Measurements from ENCODE around the gene PCYT2.
"Not testable (repeated sequence)": the region's sequence is repeated elsewhere in the genome, so short reads cannot be mapped to it uniquely, and the experiment has no call there.

PCYT2 gene

GRCh38 chr17:81918333-81918669, 7.1 kb upstream of the PCYT2 start:
- H3K27ac ChIP-seq (ENCODE audit: insufficient read depth, low read length, poor library complexity, severe bottlenecking) = peak overlapping the region; percentile 42
- DNase-seq; H3K9me3 ChIP-seq (ENCODE audit: control insufficient read depth, low read length); H3K27me3 ChIP-seq (replicated peaks; ENCODE audit: control insufficient read depth, insufficient read depth, low read length, poor library complexity, severe bottlenecking); H3K4me3 ChIP-seq (ENCODE audit: insufficient read depth, low read depth, low read length, poor library complexity, severe bottlenecking): not testable (repeated sequence)
- peaks cover 12% of the 10 kb centered on the region for H3K4me1 ChIP-seq (ENCODE audit: control insufficient read depth, insufficient read depth, low read length, poor library complexity, severe bottlenecking)
- peaks cover 29% of the 10 kb centered on the region for H3K36me3 ChIP-seq (ENCODE audit: control insufficient read depth, insufficient read depth, low read length)

DNA sequence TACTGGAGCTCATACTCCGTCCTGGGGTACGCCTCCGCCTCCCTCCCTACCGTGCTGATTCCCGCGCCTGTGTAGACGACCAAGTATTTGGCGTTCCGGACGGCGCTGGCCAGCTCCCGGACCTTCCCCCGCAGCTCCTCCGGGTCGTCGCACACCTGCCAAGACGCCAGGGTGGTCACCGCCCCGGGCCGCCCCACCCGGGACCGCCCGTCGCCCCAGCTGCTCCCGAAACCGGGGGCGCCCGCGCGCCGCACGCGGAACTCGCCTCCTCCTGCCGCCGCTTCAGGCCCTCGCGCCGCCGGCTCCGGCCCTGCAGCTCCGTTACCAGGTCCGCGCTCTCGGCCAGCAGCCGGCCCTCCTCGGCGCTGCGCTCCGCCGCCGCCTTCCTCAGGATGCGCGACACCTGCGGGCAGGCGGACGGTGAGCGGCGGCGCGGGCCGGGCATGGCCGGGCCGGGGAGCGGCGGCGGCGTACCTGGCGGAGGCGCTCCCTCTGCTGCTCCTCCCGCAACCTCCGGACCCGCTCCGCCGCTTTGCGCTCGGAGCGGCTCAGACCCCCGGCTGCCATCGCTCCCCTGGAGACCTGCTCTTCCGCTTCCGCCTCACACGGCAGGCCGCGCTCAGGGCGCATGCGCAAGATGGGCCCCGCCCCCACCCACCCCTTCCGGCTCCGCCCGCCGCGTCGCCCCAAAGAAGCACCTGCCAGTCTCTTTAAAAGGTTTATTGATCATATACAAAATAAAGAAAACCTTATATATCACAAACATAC, 6.5 kb upstream of the PCYT2 start, which contains the start of gene SIRT7:
Gene SIRT7, minus strand, starts transcription at position 612 of the 768 bp plus-strand sequence. Its CDS starts 45 bp downstream, at position 567.
- H3K4me3 ChIP-seq (ENCODE audit: insufficient read depth, low read depth, low read length, poor library complexity, severe bottlenecking) = peak within 1 kb of the TSS; percentile 53
- peak; percentile 74 to 82 (median 79) for DNase-seq
- H3K27ac ChIP-seq (ENCODE audit: insufficient read depth, low read length, poor library complexity, severe bottlenecking) = peak within 1 kb of the TSS; percentile 62
- H3K4me1 ChIP-seq (ENCODE audit: control insufficient read depth, insufficient read depth, low read length, poor library complexity, severe bottlenecking) = peaks cover 12% of the 10 kb centered on the region
- no peaks in the 10 kb centered on the region for H3K27me3 ChIP-seq (replicated peaks; ENCODE audit: control insufficient read depth, insufficient read depth, low read length, poor library complexity, severe bottlenecking)
- peaks cover 34% of the 10 kb centered on the region for H3K36me3 ChIP-seq (ENCODE audit: control insufficient read depth, insufficient read depth, low read length)
- H3K9me3 ChIP-seq (ENCODE audit: control insufficient read depth, low read length) = no peaks in the 10 kb centered on the region

GRCh38 chr17:81916234-81917001, 5.2 kb upstream of the PCYT2 start:
- DNase-seq = no peak
- H3K27me3 ChIP-seq (replicated peaks; ENCODE audit: control insufficient read depth, insufficient read depth, low read length, poor library complexity, severe bottlenecking) = no peaks in the 10 kb centered on the region
- no peaks in the 10 kb centered on the region for H3K9me3 ChIP-seq (ENCODE audit: control insufficient read depth, low read length)
- no peak overlapping the region for H3K27ac ChIP-seq (ENCODE audit: insufficient read depth, low read length, poor library complexity, severe bottlenecking)
- H3K4me1 ChIP-seq (ENCODE audit: control insufficient read depth, insufficient read depth, low read length, poor library complexity, severe bottlenecking) = peaks cover 15% of the 10 kb centered on the region
- peaks cover 44% of the 10 kb centered on the region for H3K36me3 ChIP-seq (ENCODE audit: control insufficient read depth, insufficient read depth, low read length)
- peak overlapping the region; percentile 53 for H3K4me3 ChIP-seq (ENCODE audit: insufficient read depth, low read depth, low read length, poor library complexity, severe bottlenecking)

DNA sequence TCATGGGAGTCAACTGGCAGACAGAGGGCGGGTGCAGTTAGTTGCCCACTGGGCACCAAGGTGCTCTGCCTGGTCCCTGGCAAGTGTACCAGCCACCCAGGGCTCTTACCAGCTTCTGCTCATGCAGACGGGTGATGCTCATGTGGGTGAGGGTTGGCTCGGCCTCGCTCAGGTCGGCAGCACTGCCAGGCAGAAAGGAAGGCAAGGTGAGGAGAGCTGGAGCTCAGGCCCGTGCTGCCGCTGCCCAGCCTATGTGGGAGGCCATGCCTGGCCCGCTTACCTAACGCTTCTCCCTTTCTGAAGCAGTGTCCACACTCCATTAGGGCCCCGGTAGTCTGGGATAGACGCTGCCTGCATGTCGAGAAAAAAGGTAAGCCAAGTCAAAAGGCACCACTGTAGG, 4.1 kb upstream of the PCYT2 start:
- no peaks in the 10 kb centered on the region for H3K9me3 ChIP-seq (ENCODE audit: control insufficient read depth, low read length)
- no peak for DNase-seq
- H3K36me3 ChIP-seq (ENCODE audit: control insufficient read depth, insufficient read depth, low read length) = peaks cover 44% of the 10 kb centered on the region
- H3K27ac ChIP-seq (ENCODE audit: insufficient read depth, low read length, poor library complexity, severe bottlenecking) = no peak overlapping the region
- no peaks in the 10 kb centered on the region for H3K27me3 ChIP-seq (replicated peaks; ENCODE audit: control insufficient read depth, insufficient read depth, low read length, poor library complexity, severe bottlenecking)
- no peak overlapping the region for H3K4me3 ChIP-seq (ENCODE audit: insufficient read depth, low read depth, low read length, poor library complexity, severe bottlenecking)
- H3K4me1 ChIP-seq (ENCODE audit: control insufficient read depth, insufficient read depth, low read length, poor library complexity, severe bottlenecking) = peaks cover 21% of the 10 kb centered on the region

DNA sequence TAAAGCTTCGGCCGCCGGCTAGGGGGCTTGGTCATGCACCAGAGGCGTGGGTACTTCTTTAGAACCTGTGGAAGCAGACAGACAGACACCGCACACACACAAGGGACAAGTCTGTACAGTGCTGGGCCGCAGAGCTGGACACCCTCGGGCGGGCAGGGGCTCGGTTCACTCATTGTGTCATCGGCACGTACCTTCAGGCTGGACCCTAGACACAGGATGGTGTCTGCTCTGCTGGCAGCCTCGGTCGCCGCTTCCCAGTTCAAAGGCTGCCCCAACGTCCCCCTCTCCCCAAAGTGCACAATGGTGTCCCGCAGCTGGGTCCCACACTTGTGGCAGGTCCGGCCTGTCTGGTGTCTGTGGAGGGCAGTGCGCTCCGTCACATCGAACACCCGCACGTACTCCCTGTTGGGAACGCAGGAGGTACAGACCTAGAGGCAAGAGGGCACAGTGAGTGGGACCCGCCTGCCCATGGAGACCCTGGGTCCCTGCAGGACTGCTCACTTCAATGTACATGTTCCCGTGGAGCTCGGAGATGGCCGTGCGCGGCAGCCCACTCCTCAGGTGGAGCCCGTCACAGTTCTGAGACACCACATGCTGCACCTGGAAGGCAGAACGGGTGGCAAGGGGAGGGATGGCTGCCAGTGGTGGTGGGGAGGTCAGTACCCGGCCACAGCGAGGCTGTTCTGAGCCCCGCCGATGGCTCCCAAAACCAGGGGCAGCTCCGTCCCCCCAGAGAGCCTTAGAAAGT, 3.1 kb upstream of the PCYT2 start:
- H3K9me3 ChIP-seq (ENCODE audit: control insufficient read depth, low read length) = no peaks in the 10 kb centered on the region
- H3K27ac ChIP-seq (ENCODE audit: insufficient read depth, low read length, poor library complexity, severe bottlenecking) = no peak overlapping the region
- DNase-seq = no peak
- H3K36me3 ChIP-seq (ENCODE audit: control insufficient read depth, insufficient read depth, low read length) = peaks cover 44% of the 10 kb centered on the region
- H3K27me3 ChIP-seq (replicated peaks; ENCODE audit: control insufficient read depth, insufficient read depth, low read length, poor library complexity, severe bottlenecking) = no peaks in the 10 kb centered on the region
- H3K4me3 ChIP-seq (ENCODE audit: insufficient read depth, low read depth, low read length, poor library complexity, severe bottlenecking) = no peak overlapping the region
- H3K4me1 ChIP-seq (ENCODE audit: control insufficient read depth, insufficient read depth, low read length, poor library complexity, severe bottlenecking) = peaks cover 27% of the 10 kb centered on the region

GRCh38 chr17:81913394-81914102, 2.3 kb upstream of the PCYT2 start:
- H3K27me3 ChIP-seq (replicated peaks; ENCODE audit: control insufficient read depth, insufficient read depth, low read length, poor library complexity, severe bottlenecking) = no peaks in the 10 kb centered on the region
- H3K4me1 ChIP-seq (ENCODE audit: control insufficient read depth, insufficient read depth, low read length, poor library complexity, severe bottlenecking) = peaks cover 27% of the 10 kb centered on the region
- no peak overlapping the region for H3K4me3 ChIP-seq (ENCODE audit: insufficient read depth, low read depth, low read length, poor library complexity, severe bottlenecking)
- peaks cover 44% of the 10 kb centered on the region for H3K36me3 ChIP-seq (ENCODE audit: control insufficient read depth, insufficient read depth, low read length)
- no peak overlapping the region for H3K27ac ChIP-seq (ENCODE audit: insufficient read depth, low read length, poor library complexity, severe bottlenecking)
- no peaks in the 10 kb centered on the region for H3K9me3 ChIP-seq (ENCODE audit: control insufficient read depth, low read length)
- DNase-seq = no peak

DNA sequence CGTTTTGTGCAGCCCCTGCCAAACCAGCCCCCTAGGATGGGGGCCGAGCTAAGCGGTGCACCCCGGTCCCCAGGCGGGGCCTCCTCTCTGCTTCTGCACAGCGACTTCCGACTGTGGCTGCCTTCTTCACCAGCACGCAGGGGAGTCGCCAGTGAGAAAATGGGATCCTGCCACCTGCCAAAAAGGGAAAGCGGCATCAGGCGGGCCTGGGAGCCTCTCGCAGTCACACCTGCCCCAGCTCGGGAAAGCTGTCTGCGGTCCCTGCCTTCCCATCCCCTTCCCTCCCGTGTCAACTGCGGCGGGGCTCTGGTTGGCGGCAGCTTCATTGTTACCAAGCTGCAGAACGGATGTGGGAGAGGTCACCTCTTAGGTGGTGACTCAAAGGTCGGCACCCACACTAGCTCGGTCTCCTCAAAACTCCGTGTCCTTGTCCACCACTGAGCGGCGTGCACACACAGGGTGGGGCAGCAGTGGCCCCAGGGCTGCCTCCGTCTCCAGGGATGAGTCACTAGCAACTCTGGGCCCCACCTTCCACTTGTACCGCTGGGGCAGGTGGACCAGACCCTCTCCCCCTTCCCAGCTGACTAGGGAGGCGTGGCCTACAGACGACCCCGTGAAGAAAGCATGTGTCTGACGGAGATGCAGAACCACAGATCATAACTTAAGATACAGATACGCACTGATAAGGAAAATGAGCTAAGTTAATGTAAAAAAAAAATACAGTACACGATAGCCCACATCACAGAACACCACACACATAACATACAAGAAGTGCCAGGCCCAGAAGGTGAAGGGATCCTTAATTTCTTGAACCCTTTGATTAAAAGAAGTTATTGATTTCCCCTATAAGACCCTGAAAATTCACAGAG, 1.5 kb upstream of the PCYT2 start:
- no peaks in the 10 kb centered on the region for H3K9me3 ChIP-seq (ENCODE audit: control insufficient read depth, low read length)
- no peak for DNase-seq
- no peak overlapping the region for H3K4me3 ChIP-seq (ENCODE audit: insufficient read depth, low read depth, low read length, poor library complexity, severe bottlenecking)
- H3K27ac ChIP-seq (ENCODE audit: insufficient read depth, low read length, poor library complexity, severe bottlenecking) = no peak overlapping the region
- no peaks in the 10 kb centered on the region for H3K27me3 ChIP-seq (replicated peaks; ENCODE audit: control insufficient read depth, insufficient read depth, low read length, poor library complexity, severe bottlenecking)
- H3K36me3 ChIP-seq (ENCODE audit: control insufficient read depth, insufficient read depth, low read length) = peaks cover 44% of the 10 kb centered on the region
- peaks cover 22% of the 10 kb centered on the region for H3K4me1 ChIP-seq (ENCODE audit: control insufficient read depth, insufficient read depth, low read length, poor library complexity, severe bottlenecking)

- Histone ChIP-seq H3K27me3 (replicated peaks; ENCODE audit: control insufficient read depth, insufficient read depth, low read length, poor library complexity, severe bottlenecking) (no peaks in the 10 kb centered on the region), H3K4me1 (ENCODE audit: control insufficient read depth, insufficient read depth, low read length, poor library complexity, severe bottlenecking) (peaks cover 19% of the 10 kb centered on the region), H3K36me3 (ENCODE audit: control insufficient read depth, insufficient read depth, low read length) (peaks cover 46% of the 10 kb centered on the region), H3K9me3 (ENCODE audit: control insufficient read depth, low read length) (no peaks in the 10 kb centered on the region), H3K27ac (ENCODE audit: insufficient read depth, low read length, poor library complexity, severe bottlenecking) (peak overlapping the region; percentile 42), H3K4me3 (ENCODE audit: insufficient read depth, low read depth, low read length, poor library complexity, severe bottlenecking) (no peak overlapping the region)
- DNase-seq = no peak
Observed at GRCh38 chr17:81911969-81912368, 770 bp upstream of the PCYT2 start.

- peak in 1 of 3 donors; percentile 6 for DNase-seq
- Histone ChIP-seq H3K27ac (ENCODE audit: insufficient read depth, low read length, poor library complexity, severe bottlenecking) (peak overlapping the region; percentile 53), H3K36me3 (ENCODE audit: control insufficient read depth, insufficient read depth, low read length) (peaks cover 48% of the 10 kb centered on the region)
Observed at GRCh38 chr17:81910840-81911276, 341 bp downstream of the PCYT2 start.

More at GRCh38 chr17:81910840-81911276, 341 bp downstream of the PCYT2 start:
- Histone ChIP-seq H3K9me3 (ENCODE audit: control insufficient read depth, low read length) (no peaks in the 10 kb centered on the region), H3K4me3 (ENCODE audit: insufficient read depth, low read depth, low read length, poor library complexity, severe bottlenecking) (peak overlapping the region; percentile 62), H3K27me3 (replicated peaks; ENCODE audit: control insufficient read depth, insufficient read depth, low read length, poor library complexity, severe bottlenecking) (no peaks in the 10 kb centered on the region), H3K4me1 (ENCODE audit: control insufficient read depth, insufficient read depth, low read length, poor library complexity, severe bottlenecking) (peaks cover 14% of the 10 kb centered on the region)
